HCT116 (cell line): ENCODE data around the gene PLCXD3. TPM values are rescaled to one million over a fixed set of nuclear protein-coding genes. Genes with fewer than 3 reads are reported as not detected.

Experiments used
- ATAC-seq: fragments of 200-7000 bp; cut with Tn5 transposase; 2 replicates; pipeline ENCODE4 v1.9.1; 2020; ENCODE audit warnings: mild to moderate bottlenecking, moderate library complexity
- BruUV-seq: library from RNA; stranded (reverse); fragments of 400-500 nt; replicated peaks from 2 replicates; lab custom pipeline; 2021; lab: Mats Ljungman, UMichigan
- CTCF ChIA-PET: fragments of 300-600 bp; sonication (Branson Sonifier 250); formaldehyde crosslinking; loops from one replicate; lab custom pipeline; 2021; ENCODE audit warnings: antibody characterized with exemption; lab: Charles Lee
- POLR2A ChIA-PET: fragments of 300-600, 350-600 bp; sonication (Branson Sonifier 250); formaldehyde crosslinking; loops from one replicate; lab custom pipeline; 2021; ENCODE audit warnings: antibody characterized with exemption; lab: Charles Lee
- RAD21 ChIA-PET, 2 experiments: fragments of 300-600 bp; sonication (Branson Sonifier 250); formaldehyde crosslinking; loops; one replicate each; lab custom pipeline; 2023; ENCODE audit warnings: low total read pairs in 2 of 2; ENCODE audit not compliant: uncharacterized antibody in 2 of 2, unreplicated experiment in 2 of 2, low non-redundant PET in 1 of 2; lab: Charles Lee
- DNase-seq: peaks from one replicate; pipeline ENCODE4 v3.0.0-alpha.2; 2010; ENCODE audit warnings: low read depth, low spot score
- H2AFZ ChIP-seq: fragments of 200-600 bp; shearing (Covaris generic), sonication (generic); 2 replicates; pipeline ENCODE4 v1.6.1; 2017; ENCODE audit warnings: low read depth, mixed run types, mixed read lengths, antibody characterized with exemption, low read length; ENCODE audit not compliant: poor library complexity, severe bottlenecking
- H3K27ac ChIP-seq: 2 replicates; pipeline ENCODE4 v1.5.1; 2012; ENCODE audit warnings: low read depth, low read length
- H3K27me3 ChIP-seq: fragments of 200-600 bp; sonication (generic); 2 replicates; pipeline ENCODE4 v1.6.1; 2016; ENCODE audit warnings: mixed run types, low read length, mixed read lengths; ENCODE audit not compliant: insufficient read depth
- H3K36me3 ChIP-seq, 2 experiments: fragments of 200-500 bp in 1 of 2; fragments of 200-600 bp in 1 of 2; sonication (Bioruptor generic) in 1 of 2; sonication (generic) in 1 of 2; 2 replicates each; pipeline versions ENCODE4 v1.5.1 to v1.6.1; 2014 to 2016; ENCODE audit warnings: low read length in 2 of 2, inconsistent platforms in 1 of 2, mixed read lengths in 1 of 2, mixed run types in 1 of 2; ENCODE audit not compliant: insufficient read depth in 2 of 2, control insufficient read depth in 1 of 2
- H3K4me1 ChIP-seq, 2 experiments: fragments of 200-600 bp in 1 of 2; sonication (generic) in 1 of 2; 2 replicates each; pipeline versions ENCODE4 v1.5.1 to v1.6.1; 2012 to 2017; ENCODE audit warnings: low read length in 2 of 2, inconsistent platforms in 1 of 2, mild to moderate bottlenecking in 1 of 2, mixed read lengths in 1 of 2, mixed run types in 1 of 2, moderate library complexity in 1 of 2; ENCODE audit not compliant: insufficient read depth in 2 of 2, control insufficient read depth in 1 of 2
- H3K4me2 ChIP-seq: fragments of 200-600 bp; sonication (generic); 2 replicates; pipeline ENCODE4 v1.6.1; 2017; ENCODE audit warnings: mixed run types, low read length, mixed read lengths
- H3K4me3 ChIP-seq, 2 experiments: fragments of 200-600 bp in 1 of 2; sonication (generic) in 1 of 2; replicated peaks in 1 of 2; 2 replicates each; pipeline ENCODE4 v1.5.1; 2011 to 2016; ENCODE audit warnings: low read length in 2 of 2, control low read depth in 1 of 2, low read depth in 1 of 2, mild to moderate bottlenecking in 1 of 2, mixed read lengths in 1 of 2, mixed run types in 1 of 2
- H3K79me2 ChIP-seq: fragments of 200-600 bp; sonication (generic); 2 replicates; pipeline ENCODE4 v1.6.1; 2017; ENCODE audit warnings: mild to moderate bottlenecking, mixed run types, low read length, moderate library complexity, mixed read lengths; ENCODE audit not compliant: insufficient read depth
- H3K9ac ChIP-seq: fragments of 200-600 bp; sonication (generic); 2 replicates; pipeline ENCODE4 v1.6.1; 2016; ENCODE audit warnings: low read length, mixed read lengths
- H3K9me2 ChIP-seq: fragments of 200-600 bp; sonication (generic), shearing (Covaris generic); 2 replicates; pipeline ENCODE4 v1.6.1; 2017; ENCODE audit warnings: mixed run types, mild to moderate bottlenecking, moderate library complexity; ENCODE audit not compliant: insufficient read depth
- H3K9me3 ChIP-seq, 2 experiments: fragments of 200-500 bp in 1 of 2; fragments of 200-600 bp in 1 of 2; sonication (Bioruptor generic) in 1 of 2; sonication (generic) in 1 of 2; 2 replicates each; pipeline ENCODE4 v1.6.1; 2014 to 2017; ENCODE audit warnings: low read length in 2 of 2, mixed read lengths in 2 of 2, inconsistent platforms in 1 of 2, low read depth in 1 of 2, mild to moderate bottlenecking in 1 of 2, mixed run types in 1 of 2, moderate library complexity in 1 of 2; ENCODE audit not compliant: control insufficient read depth in 1 of 2, insufficient read depth in 1 of 2
- H4K20me1 ChIP-seq: fragments of 200-600 bp; sonication (generic), shearing (Covaris generic); 2 replicates; pipeline ENCODE4 v1.6.1; 2017; ENCODE audit warnings: mixed run types, mild to moderate bottlenecking, moderate library complexity; ENCODE audit not compliant: insufficient read depth
- EZH2 ChIP-seq: fragments of 200-600 bp; sonication (generic); IDR thresholded peaks from 2 replicates; pipeline ENCODE4 v1.6.1; 2017; ENCODE audit warnings: antibody characterized with exemption, mixed run types
- FOSL1 ChIP-seq: IDR thresholded peaks from 2 replicates; pipeline ENCODE4 v1.6.1; 2012; ENCODE audit warnings: low read depth
- RAD21 ChIP-seq: IDR thresholded peaks from 2 replicates; pipeline ENCODE4 v1.6.1; 2012; ENCODE audit warnings: low read depth, mild to moderate bottlenecking
- SIN3A ChIP-seq: IDR thresholded peaks from 2 replicates; pipeline ENCODE4 v1.6.1; 2012; ENCODE audit warnings: low read depth
- SRF ChIP-seq: IDR thresholded peaks from 2 replicates; pipeline ENCODE4 v1.6.1; 2012; ENCODE audit warnings: low read depth
- YY1 ChIP-seq: IDR thresholded peaks from 2 replicates; pipeline ENCODE4 v1.6.1; 2011; ENCODE audit warnings: low read length, low read depth, moderate library complexity, mild to moderate bottlenecking; ENCODE audit not compliant: insufficient replicate concordance; ENCODE audit errors: extremely low read depth
- ZFX ChIP-seq: fragments of 450-650 bp; IDR thresholded peaks from 2 replicates; pipeline ENCODE4 v1.6.1; 2017
- intact Hi-C: fragments of 100-400 bp; cut with micrococcal nuclease; formaldehyde crosslinking; loops from 2 replicates; pipeline ENCODE4 v1.10.0; 2022
- total RNA-seq: library from RNA; stranded (reverse); gene quantifications from one replicate; pipeline ENCODE4 v1.2.1, GENCODE V29; 2021; ENCODE audit not compliant: unreplicated experiment

The PLCXD3 gene
- total RNA-seq, 1 experiment from 2014 or later: not detected

DNA sequence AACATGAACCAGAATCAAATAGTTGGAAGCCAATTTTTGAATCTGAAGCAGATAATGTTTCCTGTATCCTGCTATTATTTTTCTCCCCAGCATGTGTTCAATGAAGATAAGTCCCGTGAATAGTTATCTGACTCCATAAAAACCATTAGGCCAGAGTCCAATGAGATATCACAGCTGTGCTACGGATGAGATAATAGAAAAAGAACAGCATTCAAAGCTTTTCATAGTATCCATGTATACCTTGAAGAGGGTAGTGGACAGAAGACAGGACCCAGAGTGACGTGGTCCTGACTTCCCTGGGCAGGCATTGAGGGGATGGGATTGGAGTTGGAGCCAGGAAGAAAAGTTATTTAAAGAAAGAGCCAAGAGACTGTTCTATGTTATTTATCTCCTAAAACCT lies 246.4 kb downstream of the PLCXD3 start:
- no peaks in the 10 kb centered on the region for H3K79me2 ChIP-seq
- intact Hi-C loops: no loop called here
- no TSS peak for BruUV-seq
- H3K4me1 ChIP-seq: no peaks in the 10 kb centered on the region
- no peak for ATAC-seq
- no peak for TF ChIP-seq SRF
- TF ChIP-seq, all 23 proteins: peak for 0
- Histone ChIP-seq H2AFZ (no peak overlapping the region), H3K4me3 (no peak overlapping the region), H3K9me2 (no peaks in the 10 kb centered on the region), H3K4me2 (no peak overlapping the region), H4K20me1 (no peaks in the 10 kb centered on the region), H3K27me3 (no peaks in the 10 kb centered on the region), H3K36me3 (no peaks in the 10 kb centered on the region), H3K27ac (no peak overlapping the region), H3K9me3 (no peaks in the 10 kb centered on the region), H3K9ac (no peak overlapping the region)
- DNase-seq: no peak
- ChIA-PET RAD21 (no interaction called here), CTCF (no interaction called here), POLR2A (no interaction called here)

DNA sequence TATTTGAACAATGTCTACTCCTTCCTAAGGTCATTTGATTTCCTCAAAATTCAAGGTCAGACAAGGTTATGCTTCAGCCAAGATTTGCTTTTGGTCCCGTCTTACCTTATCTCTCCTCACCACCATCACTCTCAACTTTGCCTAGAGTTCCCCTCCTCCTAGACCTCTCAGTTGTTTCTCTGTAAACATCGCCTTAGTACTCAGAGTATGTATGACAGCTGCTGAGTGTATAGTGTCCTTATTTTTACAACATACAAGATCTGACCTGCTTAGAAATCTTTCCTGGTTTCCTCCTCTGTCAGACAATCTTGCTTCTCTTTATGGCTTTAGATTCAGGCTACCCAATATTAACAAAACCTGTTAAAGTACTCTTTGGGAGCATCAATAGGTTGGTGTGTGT lies 247.1 kb downstream of the PLCXD3 start:
- Histone ChIP-seq H3K27ac (no peak overlapping the region), H2AFZ (no peak overlapping the region), H3K36me3 (no peaks in the 10 kb centered on the region), H3K79me2 (no peaks in the 10 kb centered on the region), H3K9ac (no peak overlapping the region), H3K9me3 (no peaks in the 10 kb centered on the region), H3K27me3 (no peaks in the 10 kb centered on the region), H3K4me3 (no peak overlapping the region), H3K9me2 (no peaks in the 10 kb centered on the region), H3K4me2 (no peak overlapping the region), H4K20me1 (no peaks in the 10 kb centered on the region), H3K4me1 (no peaks in the 10 kb centered on the region)
- intact Hi-C loops: no loop called here
- RAD21 ChIA-PET: no interaction called here
- CTCF ChIA-PET: no interaction called here
- no peak for TF ChIP-seq SIN3A
- TF ChIP-seq YY1: no peak
- TF ChIP-seq ZFX: no peak
- TF ChIP-seq FOSL1: no peak
- no peak for TF ChIP-seq EZH2
- no peak for TF ChIP-seq RAD21
- POLR2A ChIA-PET: no interaction called here
- no peak for DNase-seq
- BruUV-seq: no TSS peak
- ATAC-seq: no peak
